Measurements from ENCODE around the gene CPEB1.

CPEB1 gene

DNA sequence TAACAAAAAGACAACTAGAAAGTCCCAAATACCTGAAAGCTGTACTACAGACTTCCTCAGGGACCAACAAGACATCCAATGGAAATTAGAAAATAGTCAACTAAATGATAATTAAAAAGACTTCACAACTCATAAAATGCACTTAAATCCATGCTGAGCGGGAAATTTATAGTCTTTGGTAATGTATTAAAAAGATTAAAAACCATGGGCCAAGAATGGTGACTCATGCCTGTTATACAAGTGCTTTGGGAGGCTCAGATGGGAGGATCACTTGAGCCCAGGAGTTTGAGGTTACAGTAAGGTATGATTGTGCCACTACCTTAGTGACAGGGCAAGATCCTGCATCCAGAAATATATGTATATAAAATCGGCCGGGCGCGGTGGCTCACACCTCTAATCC is 45.0 kb downstream of the CPEB1 start:
- H3K9me3 ChIP-seq (ENCODE audit: control insufficient read depth in 5 of 5, low read length in 5 of 5), result no peaks in the 10 kb centered on the region
- H3K36me3 ChIP-seq (ENCODE audit: control insufficient read depth in 5 of 5, insufficient read depth in 5 of 5, low read length in 5 of 5), result no peaks in the 10 kb centered on the region
- H3K27ac ChIP-seq (ENCODE audit: low read depth, low read length), result no peak overlapping the region
- H3K4me1 ChIP-seq (ENCODE audit: control insufficient read depth in 5 of 5, insufficient read depth in 5 of 5, low read length in 5 of 5), result no peaks in the 10 kb centered on the region
- no peak overlapping the region for H3K9ac ChIP-seq (ENCODE audit: low read length in 5 of 5)
- no peaks in the 10 kb centered on the region for H3K27me3 ChIP-seq (ENCODE audit: control insufficient read depth in 5 of 5, insufficient read depth in 4 of 5, low read length in 5 of 5)
- H3K4me3 ChIP-seq (ENCODE audit: low read depth in 1 of 5, low read length in 5 of 5), result no peak overlapping the region

GRCh38 chr15:82599862-82600261 is 47.3 kb downstream of the CPEB1 start:
- no peaks in the 10 kb centered on the region for H3K9me3 ChIP-seq (ENCODE audit: control insufficient read depth in 5 of 5, low read length in 5 of 5)
- no peak overlapping the region for H3K27ac ChIP-seq (ENCODE audit: low read depth, low read length)
- H3K36me3 ChIP-seq (ENCODE audit: control insufficient read depth in 5 of 5, insufficient read depth in 5 of 5, low read length in 5 of 5), result no peaks in the 10 kb centered on the region
- H3K4me1 ChIP-seq (ENCODE audit: control insufficient read depth in 5 of 5, insufficient read depth in 5 of 5, low read length in 5 of 5), result no peaks in the 10 kb centered on the region
- no peaks in the 10 kb centered on the region for H3K27me3 ChIP-seq (ENCODE audit: control insufficient read depth in 5 of 5, insufficient read depth in 4 of 5, low read length in 5 of 5)
- no peak overlapping the region for H3K4me3 ChIP-seq (ENCODE audit: low read depth in 1 of 5, low read length in 5 of 5)
- no peak overlapping the region for H3K9ac ChIP-seq (ENCODE audit: low read length in 5 of 5)

- Histone ChIP-seq H3K4me1 (ENCODE audit: control insufficient read depth in 5 of 5, insufficient read depth in 5 of 5, low read length in 5 of 5) (no peaks in the 10 kb centered on the region), H3K4me3 (ENCODE audit: low read depth in 1 of 5, low read length in 5 of 5) (no peak overlapping the region), H3K27ac (ENCODE audit: low read depth, low read length) (no peak overlapping the region), H3K9me3 (ENCODE audit: control insufficient read depth in 5 of 5, low read length in 5 of 5) (no peaks in the 10 kb centered on the region), H3K36me3 (ENCODE audit: control insufficient read depth in 5 of 5, insufficient read depth in 5 of 5, low read length in 5 of 5) (no peaks in the 10 kb centered on the region), H3K9ac (ENCODE audit: low read length in 5 of 5) (no peak overlapping the region), H3K27me3 (ENCODE audit: control insufficient read depth in 5 of 5, insufficient read depth in 4 of 5, low read length in 5 of 5) (no peaks in the 10 kb centered on the region)
These were observed 49.3 kb downstream of the CPEB1 start for GRCh38 chr15:82597815-82598214.

DNA sequence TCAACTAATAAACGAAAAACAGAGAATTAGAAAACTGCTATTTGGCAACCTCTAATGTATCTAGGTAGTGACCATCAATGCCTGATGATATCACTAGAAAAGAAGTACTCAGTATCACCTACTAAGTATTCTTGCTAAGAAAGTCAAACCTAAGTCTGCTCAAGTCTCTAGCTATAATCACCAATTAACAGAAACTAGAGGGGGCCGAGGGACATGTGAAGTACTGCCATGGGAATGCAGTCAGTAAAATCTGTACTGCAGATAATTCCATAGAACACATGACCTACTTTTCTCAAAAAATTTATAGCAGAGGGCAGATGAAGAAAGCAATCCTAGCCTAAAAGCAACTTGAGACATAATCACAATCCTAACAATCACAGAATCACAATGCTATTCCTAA is 51.4 kb downstream of the CPEB1 start:
- H3K27me3 ChIP-seq (ENCODE audit: control insufficient read depth in 5 of 5, insufficient read depth in 4 of 5, low read length in 5 of 5), result no peaks in the 10 kb centered on the region
- no peak overlapping the region for H3K27ac ChIP-seq (ENCODE audit: low read depth, low read length)
- H3K9ac ChIP-seq (ENCODE audit: low read length in 5 of 5), result no peak overlapping the region
- no peak overlapping the region for H3K4me3 ChIP-seq (ENCODE audit: low read depth in 1 of 5, low read length in 5 of 5)
- no peaks in the 10 kb centered on the region for H3K9me3 ChIP-seq (ENCODE audit: control insufficient read depth in 5 of 5, low read length in 5 of 5)
- H3K4me1 ChIP-seq (ENCODE audit: control insufficient read depth in 5 of 5, insufficient read depth in 5 of 5, low read length in 5 of 5), result no peaks in the 10 kb centered on the region
- H3K36me3 ChIP-seq (ENCODE audit: control insufficient read depth in 5 of 5, insufficient read depth in 5 of 5, low read length in 5 of 5), result no peaks in the 10 kb centered on the region

GRCh38 chr15:82595203-82595602 is 52.0 kb downstream of the CPEB1 start:
- Histone ChIP-seq H3K27ac (ENCODE audit: low read depth, low read length) (no peak overlapping the region), H3K36me3 (ENCODE audit: control insufficient read depth in 5 of 5, insufficient read depth in 5 of 5, low read length in 5 of 5) (no peaks in the 10 kb centered on the region), H3K9ac (ENCODE audit: low read length in 5 of 5) (no peak overlapping the region), H3K4me1 (ENCODE audit: control insufficient read depth in 5 of 5, insufficient read depth in 5 of 5, low read length in 5 of 5) (no peaks in the 10 kb centered on the region), H3K4me3 (ENCODE audit: low read depth in 1 of 5, low read length in 5 of 5) (no peak overlapping the region), H3K9me3 (ENCODE audit: control insufficient read depth in 5 of 5, low read length in 5 of 5) (no peaks in the 10 kb centered on the region), H3K27me3 (ENCODE audit: control insufficient read depth in 5 of 5, insufficient read depth in 4 of 5, low read length in 5 of 5) (no peaks in the 10 kb centered on the region)

DNA sequence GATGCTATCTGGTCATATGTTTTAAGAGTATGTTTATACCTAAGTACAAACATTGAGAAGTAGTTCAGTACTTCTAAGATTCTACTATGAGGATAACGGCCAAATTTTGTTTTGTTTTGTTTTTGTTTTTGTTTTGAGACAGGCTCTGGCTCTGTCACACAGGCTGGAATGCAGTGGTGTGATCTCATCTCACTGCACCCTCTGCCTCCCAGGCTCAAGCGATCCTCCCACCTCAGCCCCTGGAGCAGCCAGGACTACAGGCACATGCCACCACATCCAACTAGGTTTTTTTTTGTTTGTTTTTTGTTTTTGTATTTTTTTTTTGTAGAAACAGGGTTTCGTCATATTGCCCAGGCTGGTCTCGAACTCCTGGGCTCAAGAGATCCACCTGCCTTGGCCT is 59.4 kb downstream of the CPEB1 start:
- Histone ChIP-seq H3K36me3 (ENCODE audit: control insufficient read depth in 5 of 5, insufficient read depth in 5 of 5, low read length in 5 of 5) (no peaks in the 10 kb centered on the region), H3K27me3 (ENCODE audit: control insufficient read depth in 5 of 5, insufficient read depth in 4 of 5, low read length in 5 of 5) (peaks cover 0 to 4% (median 0%) of the 10 kb centered on the region in 5 donors), H3K4me3 (ENCODE audit: low read depth in 1 of 5, low read length in 5 of 5) (no peak overlapping the region)

DNA sequence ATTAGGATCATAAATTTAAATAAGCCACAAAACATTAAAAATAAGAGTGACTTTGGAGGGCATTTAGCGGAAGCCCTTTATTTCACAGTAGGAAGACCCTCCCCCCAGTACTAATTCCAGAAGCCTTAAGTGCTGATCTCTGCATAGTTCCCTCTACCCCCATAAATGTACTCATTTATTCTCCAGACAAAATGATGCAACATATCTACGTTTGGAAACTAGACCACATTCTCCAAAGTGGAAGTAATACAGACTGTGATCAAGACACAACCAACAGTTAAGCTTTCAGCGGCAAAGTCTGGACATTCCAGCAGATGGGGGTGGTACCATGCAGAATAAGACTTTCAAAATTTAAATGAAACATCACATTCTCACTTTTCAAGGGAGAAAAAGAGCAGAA is 62.1 kb downstream of the CPEB1 start:
- Histone ChIP-seq H3K4me1 (ENCODE audit: control insufficient read depth in 5 of 5, insufficient read depth in 5 of 5, low read length in 5 of 5) (peaks cover 0 to 8% (median 0%) of the 10 kb centered on the region in 5 donors), H3K4me3 (ENCODE audit: low read depth in 1 of 5, low read length in 5 of 5) (no peak overlapping the region), H3K27ac (ENCODE audit: low read depth, low read length) (no peak overlapping the region), H3K27me3 (ENCODE audit: control insufficient read depth in 5 of 5, insufficient read depth in 4 of 5, low read length in 5 of 5) (peaks cover 0 to 4% (median 0%) of the 10 kb centered on the region in 5 donors), H3K36me3 (ENCODE audit: control insufficient read depth in 5 of 5, insufficient read depth in 5 of 5, low read length in 5 of 5) (no peaks in the 10 kb centered on the region), H3K9me3 (ENCODE audit: control insufficient read depth in 5 of 5, low read length in 5 of 5) (no peaks in the 10 kb centered on the region), H3K9ac (ENCODE audit: low read length in 5 of 5) (no peak overlapping the region)

More for the DNA sequence above, 59.4 kb downstream of the CPEB1 start:
- Histone ChIP-seq H3K9ac (ENCODE audit: low read length in 5 of 5) (no peak overlapping the region), H3K4me1 (ENCODE audit: control insufficient read depth in 5 of 5, insufficient read depth in 5 of 5, low read length in 5 of 5) (peaks cover 0 to 8% (median 0%) of the 10 kb centered on the region in 5 donors), H3K27ac (ENCODE audit: low read depth, low read length) (no peak overlapping the region), H3K9me3 (ENCODE audit: control insufficient read depth in 5 of 5, low read length in 5 of 5) (no peaks in the 10 kb centered on the region)

- Histone ChIP-seq H3K4me1 (ENCODE audit: control insufficient read depth in 5 of 5, insufficient read depth in 5 of 5, low read length in 5 of 5) (peaks cover 0 to 8% (median 0%) of the 10 kb centered on the region in 5 donors), H3K36me3 (ENCODE audit: control insufficient read depth in 5 of 5, insufficient read depth in 5 of 5, low read length in 5 of 5) (no peaks in the 10 kb centered on the region), H3K27me3 (ENCODE audit: control insufficient read depth in 5 of 5, insufficient read depth in 4 of 5, low read length in 5 of 5) (no peaks in the 10 kb centered on the region), H3K9me3 (ENCODE audit: control insufficient read depth in 5 of 5, low read length in 5 of 5) (no peaks in the 10 kb centered on the region), H3K4me3 (ENCODE audit: low read depth in 1 of 5, low read length in 5 of 5) (no peak overlapping the region), H3K9ac (ENCODE audit: low read length in 5 of 5) (no peak overlapping the region), H3K27ac (ENCODE audit: low read depth, low read length) (no peak overlapping the region)
These were observed 66.5 kb downstream of the CPEB1 start for GRCh38 chr15:82580713-82581112.

GRCh38 chr15:82575335-82575734 is 71.8 kb downstream of the CPEB1 start:
- H3K4me3 ChIP-seq (ENCODE audit: low read depth in 1 of 5, low read length in 5 of 5), result no peak overlapping the region
- peaks cover 0 to 15% (median 10%) of the 10 kb centered on the region in 5 donors for H3K4me1 ChIP-seq (ENCODE audit: control insufficient read depth in 5 of 5, insufficient read depth in 5 of 5, low read length in 5 of 5)
- H3K36me3 ChIP-seq (ENCODE audit: control insufficient read depth in 5 of 5, insufficient read depth in 5 of 5, low read length in 5 of 5), result no peaks in the 10 kb centered on the region
- H3K9ac ChIP-seq (ENCODE audit: low read length in 5 of 5), result no peak overlapping the region
- no peaks in the 10 kb centered on the region for H3K9me3 ChIP-seq (ENCODE audit: control insufficient read depth in 5 of 5, low read length in 5 of 5)
- no peak overlapping the region for H3K27ac ChIP-seq (ENCODE audit: low read depth, low read length)
- H3K27me3 ChIP-seq (ENCODE audit: control insufficient read depth in 5 of 5, insufficient read depth in 4 of 5, low read length in 5 of 5), result peaks cover 0 to 14% (median 0%) of the 10 kb centered on the region in 5 donors

DNA sequence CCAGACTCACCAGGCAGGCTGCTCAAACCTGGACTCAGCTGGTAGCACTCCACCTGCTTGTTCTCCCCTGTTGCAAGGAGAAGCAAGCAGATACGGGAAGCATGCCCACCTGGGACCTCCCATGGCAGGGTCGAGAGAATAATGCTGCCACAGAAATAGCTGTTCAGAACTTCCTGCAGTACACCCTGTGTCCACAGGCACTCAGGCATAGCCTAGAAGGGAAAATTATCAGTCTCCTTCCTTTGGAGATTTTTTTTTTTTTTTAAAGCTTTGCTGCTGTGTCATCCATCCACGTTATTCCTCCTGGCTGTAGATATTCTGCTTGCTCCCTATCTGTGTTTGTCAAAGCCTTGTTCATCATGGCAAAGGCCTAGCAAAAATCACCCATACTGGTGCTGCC is 74.2 kb downstream of the CPEB1 start:
- H3K27ac ChIP-seq (ENCODE audit: low read depth, low read length), result no peak overlapping the region

DNA sequence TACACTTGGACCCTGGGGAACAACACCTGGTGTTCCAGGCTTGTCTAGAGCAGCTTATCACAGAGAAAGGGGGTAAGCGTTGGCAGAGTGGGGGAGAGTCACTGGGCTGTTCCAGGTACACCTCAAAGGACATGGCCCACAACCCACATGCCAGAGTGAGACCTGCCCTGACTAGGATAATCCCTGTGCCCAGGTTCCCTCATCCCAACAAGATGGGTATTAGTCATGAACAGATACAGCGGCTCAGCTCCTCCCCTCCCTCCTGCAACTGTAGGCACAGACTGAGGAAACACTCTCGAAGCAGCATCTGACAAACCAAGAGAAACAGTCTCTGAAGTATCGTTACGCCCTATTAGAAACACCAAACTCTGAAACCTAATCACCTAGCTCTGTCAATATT is 74.9 kb downstream of the CPEB1 start:
- Histone ChIP-seq H3K36me3 (ENCODE audit: control insufficient read depth in 5 of 5, insufficient read depth in 5 of 5, low read length in 5 of 5) (no peaks in the 10 kb centered on the region), H3K9ac (ENCODE audit: low read length in 5 of 5) (no peak overlapping the region), H3K9me3 (ENCODE audit: control insufficient read depth in 5 of 5, low read length in 5 of 5) (no peaks in the 10 kb centered on the region), H3K27me3 (ENCODE audit: control insufficient read depth in 5 of 5, insufficient read depth in 4 of 5, low read length in 5 of 5) (peaks cover 0 to 14% (median 0%) of the 10 kb centered on the region in 5 donors), H3K27ac (ENCODE audit: low read depth, low read length) (no peak overlapping the region), H3K4me3 (ENCODE audit: low read depth in 1 of 5, low read length in 5 of 5) (peak overlapping the region in 4 of 5 donors; percentile 61 to 69 (median 64)), H3K4me1 (ENCODE audit: control insufficient read depth in 5 of 5, insufficient read depth in 5 of 5, low read length in 5 of 5) (peaks cover 0 to 15% (median 10%) of the 10 kb centered on the region in 5 donors)

More for the DNA sequence above, 74.2 kb downstream of the CPEB1 start:
- Histone ChIP-seq H3K4me1 (ENCODE audit: control insufficient read depth in 5 of 5, insufficient read depth in 5 of 5, low read length in 5 of 5) (peaks cover 0 to 15% (median 10%) of the 10 kb centered on the region in 5 donors), H3K27me3 (ENCODE audit: control insufficient read depth in 5 of 5, insufficient read depth in 4 of 5, low read length in 5 of 5) (peaks cover 0 to 14% (median 0%) of the 10 kb centered on the region in 5 donors), H3K9ac (ENCODE audit: low read length in 5 of 5) (no peak overlapping the region), H3K4me3 (ENCODE audit: low read depth in 1 of 5, low read length in 5 of 5) (no peak overlapping the region), H3K9me3 (ENCODE audit: control insufficient read depth in 5 of 5, low read length in 5 of 5) (no peaks in the 10 kb centered on the region), H3K36me3 (ENCODE audit: control insufficient read depth in 5 of 5, insufficient read depth in 5 of 5, low read length in 5 of 5) (no peaks in the 10 kb centered on the region)

Measured in subcutaneous abdominal adipose tissue (tissue), 5 donors.